ENCODE results near the gene FRMD8.

- TF ChIP-seq CTCF (IDR thresholded peaks at IDR 0.05; ENCODE audit: low read depth, low read length, missing input control) (peak; percentile 97), TAF1 (conservative IDR thresholded peaks at IDR 0.05) (no peak), RXRA (IDR thresholded peaks at IDR 0.05) (peak in 1 of 2 donors; percentile 25), HNF4G (IDR thresholded peaks at IDR 0.05) (no peak), FOXA2 (IDR thresholded peaks at IDR 0.05) (no peak), YY1 (IDR thresholded peaks at IDR 0.05) (peak; percentile 32), HNF4A (conservative IDR thresholded peaks at IDR 0.05) (peak in 1 of 2 donors; percentile 3), JUND (IDR thresholded peaks at IDR 0.05) (no peak), REST (IDR thresholded peaks at IDR 0.05) (no peak)
Observed at GRCh38 chr11:65416341-65416824, 29.9 kb downstream of the FRMD8 start.
